ENCODE data around the gene PLA2G4D.

Gene PLA2G4D

DNA sequence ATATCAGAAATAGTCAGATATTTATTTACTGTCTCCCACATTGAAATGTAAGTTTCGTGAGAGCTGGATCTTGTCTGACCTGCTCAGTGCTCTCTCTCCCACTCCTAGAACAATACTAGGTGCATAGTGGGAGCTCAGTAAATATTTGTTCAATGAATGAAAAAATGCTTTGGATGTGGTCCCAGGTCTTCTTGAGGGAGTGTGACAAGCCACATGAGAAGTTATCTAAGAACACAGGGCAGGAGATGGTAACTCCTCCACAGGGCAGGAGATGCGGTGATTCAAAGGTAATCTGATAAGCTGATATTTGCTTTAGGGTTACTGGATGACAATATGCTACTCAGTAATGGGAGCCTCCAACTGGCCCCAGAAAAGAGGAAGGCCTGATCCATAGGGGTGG is 47.8 kb downstream of the PLA2G4D start:
- DNase-seq = peak; percentile 39

- DNase-seq = peak; percentile 4
These were observed 49.1 kb downstream of the PLA2G4D start for GRCh38 chr15:42045211-42045615.

DNA sequence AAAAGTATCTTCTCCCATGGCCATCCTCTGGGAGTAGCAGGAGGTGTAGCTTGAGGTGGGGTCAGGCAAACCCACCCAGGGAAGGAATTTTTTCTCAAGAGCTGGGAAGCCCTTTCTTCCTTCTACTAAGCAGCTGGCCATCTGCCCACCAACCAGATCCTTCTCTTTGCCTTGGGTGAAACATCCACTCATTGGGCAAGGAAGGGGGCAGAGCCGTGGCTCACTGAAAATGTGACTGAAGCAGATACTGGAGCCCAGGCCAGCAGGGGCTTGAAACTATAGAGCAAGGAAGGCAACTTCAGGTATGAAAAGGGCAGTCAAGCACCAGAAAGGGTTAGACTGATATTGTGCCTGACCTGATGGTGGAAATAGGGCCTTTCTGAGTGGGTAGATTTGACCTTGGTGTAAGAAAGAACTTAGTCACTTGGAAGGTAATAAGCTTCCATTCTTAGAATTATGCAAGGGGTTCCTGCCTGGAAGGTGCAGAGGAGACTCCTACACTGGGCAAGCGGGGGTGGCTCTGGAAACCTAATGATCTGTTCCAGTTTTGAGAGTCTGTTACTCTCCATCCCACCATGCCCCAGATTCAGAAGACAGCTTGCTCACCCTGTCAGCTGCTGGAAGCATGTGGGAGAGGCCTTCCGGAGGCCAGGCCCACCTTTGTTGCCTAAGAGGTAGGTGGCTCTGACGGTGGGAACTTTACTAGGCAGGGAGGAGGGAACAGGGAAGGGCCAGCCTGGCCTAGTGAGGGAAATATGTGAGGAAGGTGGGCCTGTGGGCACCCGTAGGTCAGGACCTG is 51.6 kb downstream of the PLA2G4D start:
- no peak for DNase-seq

DNA sequence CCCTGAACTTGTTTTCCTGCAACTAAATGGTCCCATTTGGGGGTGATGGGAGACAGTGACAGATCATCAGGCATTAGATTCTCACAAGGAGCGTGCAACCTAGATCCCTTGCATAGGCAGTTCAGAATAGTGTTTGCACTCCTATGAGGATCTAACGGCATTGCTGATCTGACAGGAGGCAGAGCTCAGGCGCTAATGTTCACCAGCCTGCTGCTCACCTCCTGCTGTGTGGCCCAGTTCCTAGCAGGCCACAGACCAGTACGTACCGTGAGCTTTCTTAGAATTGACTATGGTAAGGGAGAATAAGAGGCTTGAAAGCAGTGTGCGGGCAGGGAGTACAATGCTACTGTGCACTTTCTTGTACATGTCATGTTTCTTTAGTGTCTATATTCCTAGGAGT is 56.0 kb downstream of the PLA2G4D start:
- no peak for DNase-seq

- DNase-seq = peak; percentile 94
These were observed 56.7 kb downstream of the PLA2G4D start for GRCh38 chr15:42037656-42038055.

- DNase-seq = no peak
These were observed 57.4 kb downstream of the PLA2G4D start for GRCh38 chr15:42036966-42037365.

DNA sequence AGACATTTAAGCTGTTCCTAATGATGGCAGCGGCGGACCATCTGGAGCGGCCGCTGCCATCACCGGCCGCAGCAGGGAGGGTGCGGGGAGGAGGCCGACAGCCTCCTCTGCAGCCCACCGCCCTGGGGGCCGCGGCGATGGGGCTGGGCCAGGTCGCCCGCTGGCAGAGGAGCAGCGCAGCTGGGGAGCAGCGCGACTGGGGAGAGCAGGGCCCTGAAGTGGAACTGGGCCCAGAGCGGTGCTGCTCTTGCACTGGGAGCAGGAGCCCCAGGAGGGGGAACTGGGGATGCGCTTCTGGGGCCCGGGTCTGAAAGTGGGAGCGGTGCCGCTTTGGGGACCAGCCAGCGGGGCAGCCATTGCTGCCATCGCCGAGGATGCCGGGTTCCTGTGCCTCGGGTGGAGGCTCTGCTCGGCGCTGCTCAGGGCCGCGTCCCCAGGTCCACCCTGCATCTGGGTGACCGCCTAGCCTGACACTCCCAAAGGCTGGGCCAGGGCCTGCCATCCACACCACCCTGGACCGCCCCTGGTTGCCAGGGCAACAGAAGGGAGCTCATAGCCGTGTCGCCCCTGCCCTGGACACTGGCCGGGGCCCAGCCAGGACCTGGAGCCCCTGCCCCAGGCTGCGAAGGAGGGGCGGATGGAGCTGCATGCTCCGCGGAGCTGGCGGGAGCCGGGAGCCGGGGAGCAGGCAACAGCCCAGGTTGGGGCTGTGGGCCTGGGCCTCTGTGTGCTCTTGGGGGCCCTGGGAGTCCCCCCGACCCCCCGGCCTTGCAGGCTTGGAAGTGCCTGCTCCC is 58.1 kb downstream of the PLA2G4D start:
- no peak for DNase-seq

DNA sequence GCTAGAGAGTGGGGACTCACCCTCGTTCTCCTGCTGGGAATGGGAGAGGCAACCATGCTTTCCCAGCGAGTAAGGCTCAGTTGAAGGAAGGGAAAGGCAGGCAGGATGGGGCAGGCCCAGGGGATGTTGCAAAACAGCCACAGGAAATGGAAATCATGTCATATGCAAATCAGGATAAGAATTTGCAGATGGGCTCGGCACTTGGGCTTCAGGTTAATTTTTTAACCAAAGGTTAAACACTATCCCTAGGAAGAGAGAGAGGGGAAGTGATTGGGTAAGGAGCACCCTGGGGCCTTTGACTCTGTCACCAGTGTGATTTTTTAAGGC is 59.0 kb downstream of the PLA2G4D start:
- no peak for DNase-seq

DNA sequence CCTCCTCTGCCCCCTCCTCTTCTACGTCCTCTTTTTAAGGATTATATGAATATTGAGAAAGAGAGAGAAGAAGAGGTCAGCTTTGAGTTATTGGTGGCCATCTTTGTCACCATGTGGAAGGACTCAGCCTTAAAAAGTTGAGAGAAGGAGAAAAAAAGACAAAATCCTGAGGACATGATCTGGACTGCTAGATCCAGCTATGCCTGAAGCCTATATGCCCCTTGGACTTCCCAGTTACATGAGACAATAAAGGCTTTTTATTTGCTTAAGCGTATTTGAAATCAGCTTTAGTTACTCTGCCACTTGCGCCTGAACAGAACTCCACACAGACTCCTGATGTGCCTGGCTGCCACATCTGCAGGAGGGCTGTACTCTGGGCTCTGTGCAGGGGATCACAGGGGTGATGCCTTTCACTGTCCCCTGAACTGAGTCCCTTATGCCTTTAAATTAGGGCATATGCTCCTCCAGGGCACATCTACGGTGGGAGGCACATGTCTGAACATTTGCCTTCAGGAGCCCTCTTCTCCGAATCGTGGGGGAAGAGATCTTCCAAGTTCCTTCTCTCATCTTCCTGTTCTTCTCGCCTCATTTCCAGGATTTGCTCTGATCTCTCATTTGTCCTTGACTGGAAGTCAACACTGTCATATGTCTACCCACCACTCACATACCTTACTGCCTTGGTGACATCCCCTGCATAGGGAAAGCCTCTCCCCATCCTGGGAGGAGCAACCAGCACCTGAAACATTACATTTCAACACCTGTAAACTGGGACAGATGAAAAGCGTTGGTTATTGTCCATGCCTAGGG is 59.5 kb downstream of the PLA2G4D start:
- DNase-seq = peak; percentile 1

DNA sequence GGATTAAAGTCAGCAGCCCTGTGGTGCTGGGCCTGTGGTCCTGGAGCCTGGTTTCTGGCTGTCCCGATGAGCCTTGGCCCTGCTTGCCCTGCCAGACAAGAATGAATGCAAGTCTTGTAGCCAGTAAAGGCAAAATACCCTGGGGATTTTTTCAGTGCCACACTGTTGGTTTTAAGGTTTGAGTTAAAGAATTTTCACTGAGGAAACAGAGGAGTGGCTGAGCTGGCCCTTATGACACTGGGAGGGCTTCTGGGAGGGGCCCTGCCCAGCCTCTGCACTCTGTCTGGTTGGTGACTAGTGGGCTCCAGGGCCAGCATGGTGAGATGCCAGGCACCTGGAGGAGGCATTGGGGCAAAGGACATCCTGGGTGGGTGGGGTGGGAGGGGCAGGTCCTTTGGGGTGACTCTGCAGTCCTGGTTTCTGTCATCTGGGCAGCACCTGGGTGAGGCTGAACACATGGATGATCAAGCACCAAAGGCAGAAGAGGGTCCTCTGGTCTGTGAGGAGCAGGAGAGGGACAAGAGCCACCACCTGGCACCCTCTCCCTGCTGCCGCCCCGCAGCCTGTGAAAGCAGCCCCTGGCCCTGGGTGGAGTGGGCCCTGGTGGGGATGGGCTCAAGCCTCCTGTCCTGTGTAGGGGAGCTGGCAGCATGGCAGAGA is 61.0 kb downstream of the PLA2G4D start:
- no peak for DNase-seq

GRCh38 chr15:42032376-42033213 is 61.8 kb downstream of the PLA2G4D start:
- DNase-seq = no peak

- DNase-seq = no peak
These were observed 63.0 kb downstream of the PLA2G4D start for GRCh38 chr15:42031198-42031915.

DNA sequence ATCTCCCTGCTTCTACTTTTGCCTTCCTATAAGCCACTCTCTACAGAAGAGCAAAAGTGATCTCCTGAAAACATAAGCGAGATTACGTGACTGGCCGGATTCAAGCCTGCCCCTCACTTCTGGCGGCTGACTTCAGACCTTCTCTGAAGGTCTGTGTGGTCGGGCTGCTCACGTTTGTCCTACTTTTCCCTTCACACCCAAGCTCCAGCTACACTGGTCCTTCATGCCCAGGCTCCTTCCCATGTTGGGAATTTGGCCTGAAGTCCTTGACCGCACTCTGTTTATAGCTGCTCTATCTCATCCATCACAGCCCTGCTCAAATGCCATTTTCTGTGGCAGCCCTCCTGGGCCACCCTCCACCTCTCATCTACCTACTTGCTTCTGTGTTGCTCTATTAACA is 66.8 kb downstream of the PLA2G4D start:
- DNase-seq = no peak

DNA sequence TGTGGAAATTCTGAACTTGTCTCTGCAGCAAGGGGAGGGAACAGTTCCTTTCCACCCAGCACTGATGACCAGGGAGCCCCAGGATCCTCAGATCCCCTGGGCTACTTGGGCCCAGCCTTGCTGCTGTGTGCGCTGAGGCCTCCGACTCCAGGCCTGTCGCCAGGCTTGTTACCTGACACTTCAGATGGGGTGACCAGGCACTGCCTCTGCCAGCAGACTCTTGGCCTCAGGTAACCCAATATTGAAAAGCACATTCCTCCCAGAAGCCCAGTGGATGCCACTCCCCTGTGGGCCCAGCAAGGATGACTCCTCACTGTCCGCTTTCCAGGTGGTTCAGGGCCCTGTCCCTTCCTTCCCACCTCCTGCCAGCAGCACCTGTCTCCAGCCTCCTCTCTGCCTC is 70.1 kb downstream of the PLA2G4D start:
- DNase-seq = no peak

DNA sequence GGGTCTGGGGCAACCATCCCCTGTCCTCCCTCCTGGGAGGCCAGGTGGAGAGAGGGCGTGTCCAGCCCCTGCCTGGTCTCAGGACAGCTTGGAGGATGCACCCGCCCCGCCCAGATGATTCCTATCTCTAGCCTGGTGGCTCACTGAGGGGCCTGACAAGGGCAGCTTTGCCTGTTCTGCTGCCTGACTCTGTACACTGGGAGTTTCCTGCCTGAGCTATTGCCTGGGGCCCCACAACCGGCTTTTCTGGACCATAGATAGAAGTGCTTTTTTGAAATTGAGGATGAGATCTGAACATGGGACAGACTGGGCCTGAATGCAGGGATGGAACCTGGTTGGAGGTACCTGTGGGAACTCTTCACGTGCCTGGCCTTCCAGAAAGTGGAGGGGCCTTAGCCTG is 72.8 kb downstream of the PLA2G4D start:
- no peak for DNase-seq

- no peak for DNase-seq
These were observed 73.6 kb downstream of the PLA2G4D start, which contains the start of gene PLA2G4E for GRCh38 chr15:42020713-42021273. Gene PLA2G4E, minus strand, starts transcription at chr15:42021042. Its CDS starts 12 bp downstream, at chr15:42021030.

DNA sequence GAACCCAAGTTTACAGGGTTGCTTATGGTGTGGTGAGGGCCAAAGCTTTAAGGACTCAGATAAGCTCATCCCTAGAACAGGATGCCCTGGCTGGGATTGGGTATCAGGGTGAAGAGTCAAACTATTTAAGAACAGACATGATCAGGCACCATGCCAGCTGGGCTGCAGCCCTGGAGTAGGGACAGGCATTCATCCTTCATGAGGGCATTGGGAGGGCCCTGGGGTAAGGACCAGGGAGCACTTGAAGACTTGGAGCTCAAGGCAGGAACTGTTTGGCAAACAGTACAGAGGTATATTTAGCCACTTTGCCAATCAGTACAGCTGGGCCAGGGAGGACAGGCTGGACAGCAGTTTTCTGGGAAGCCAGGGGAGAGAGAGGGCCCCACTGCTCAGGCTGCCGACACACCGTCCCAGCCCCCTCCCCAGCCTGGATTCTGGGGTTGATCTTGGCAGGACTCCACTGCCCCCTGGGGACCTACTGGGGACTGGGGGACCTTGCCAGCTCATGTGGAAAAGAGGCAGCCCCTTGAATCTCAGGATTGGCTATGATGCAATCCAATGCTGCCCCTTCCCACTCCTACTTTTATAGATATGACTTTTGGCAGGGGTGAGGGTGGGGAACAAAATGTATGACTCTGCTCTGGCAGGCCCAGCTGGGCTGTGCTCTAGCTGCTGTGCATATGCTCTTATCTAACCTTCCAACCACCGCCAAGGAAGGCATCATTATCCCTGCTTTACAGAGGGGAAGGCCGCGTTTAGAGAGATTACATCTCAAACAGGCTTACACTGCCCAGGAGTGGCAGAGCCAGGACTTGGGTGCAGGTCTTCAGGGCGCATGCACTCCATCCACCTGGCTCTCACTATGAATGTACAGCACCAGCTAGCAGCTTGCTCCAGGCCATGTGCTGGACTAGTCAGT is 75.8 kb downstream of the PLA2G4D start:
- no peak for DNase-seq

Data from NCI-H345 (cell line).